Measurements from ENCODE around the gene ZNF202.

- TF ChIP-seq CTCF (conservative IDR thresholded peaks at IDR 0.05; ENCODE audit: low read depth, low read length), result no peak
- no peak for TF ChIP-seq EZH2 (IDR thresholded peaks at IDR 0.05; ENCODE audit: low read length, unreplicated experiment)
Measured at GRCh38 chr11:123725995-123726655, 15.3 kb downstream of the ZNF202 start.
